K562 (cell line): ENCODE data around the gene NEU1. TPM values are rescaled to one million over a fixed set of nuclear protein-coding genes. Genes with fewer than 3 reads are reported as not detected.

ENCODE experiments used
- BHLHE40 ChIP-seq: IDR thresholded peaks from 2 replicates; pipeline ENCODE4 v1.6.1; 2011; ENCODE audit warnings: low read length, improper control_type of control experiment
- EP300 ChIP-seq: IDR thresholded peaks from 2 replicates; pipeline ENCODE4 v1.6.1; 2012; ENCODE audit warnings: low read length, improper control_type of control experiment
- ETS2 ChIP-seq: IDR thresholded peaks from 2 replicates; pipeline ENCODE4 v1.6.1; 2016; ENCODE audit warnings: borderline replicate concordance, missing genetic modification characterization, mild to moderate bottlenecking, moderate library complexity, missing compliant biosample characterization; ENCODE audit not compliant: poor library complexity, severe bottlenecking
- FOS ChIP-seq: IDR thresholded peaks from 3 replicates; pipeline ENCODE4 v1.6.1; 2011; ENCODE audit not compliant: insufficient read length; ENCODE audit errors: extremely low read depth
- FOXA1 ChIP-seq: fragments of 450-650 bp; IDR thresholded peaks from 2 replicates; pipeline ENCODE4 v1.6.1; 2016; ENCODE audit warnings: mild to moderate bottlenecking, borderline replicate concordance
- FUS ChIP-seq: fragments of 200-400 bp; formaldehyde crosslinking; optimal IDR thresholded peaks from 2 replicates; pipeline ENCODE3; 2017; ENCODE audit warnings: low read depth, low read length
- IFI16 ChIP-seq: fragments of 250-450 bp; sonication (Bioruptor Pico); IDR thresholded peaks from 2 replicates; pipeline ENCODE4 v2.1.2; 2022; ENCODE audit warnings: mild to moderate bottlenecking, inconsistent platforms
- ILK ChIP-seq: fragments of 450-650 bp; IDR thresholded peaks from 2 replicates; pipeline ENCODE4 v1.6.1; 2016; ENCODE audit warnings: missing genetic modification characterization, low read depth, mild to moderate bottlenecking, missing compliant biosample characterization, moderate library complexity, borderline replicate concordance
- MED1 ChIP-seq: sonication (generic); formaldehyde crosslinking; IDR thresholded peaks from 2 replicates; pipeline ENCODE4 v1.8.1; 2023; ENCODE audit warnings: missing genetic modification reagents, borderline replicate concordance
- MNT ChIP-seq, 2 experiments: fragments of 450-650 bp; conservative IDR thresholded peaks; 2 replicates each; pipeline ENCODE4 v1.6.1; 2017; ENCODE audit warnings: mild to moderate bottlenecking in 2 of 2, moderate library complexity in 2 of 2
- MTA1 ChIP-seq: fragments of 450-650 bp; IDR thresholded peaks from 2 replicates; pipeline ENCODE4 v1.6.1; 2017; ENCODE audit warnings: borderline replicate concordance
- NKRF ChIP-seq: fragments of 450-650 bp; IDR thresholded peaks from 2 replicates; pipeline ENCODE4 v1.6.1; 2016; ENCODE audit warnings: borderline replicate concordance
- PREB ChIP-seq: sonication (generic); formaldehyde crosslinking; IDR thresholded peaks from 2 replicates; pipeline ENCODE4 v1.8.1; 2023; ENCODE audit warnings: mild to moderate bottlenecking, missing genetic modification reagents
- PYGO2 ChIP-seq: fragments of 450-650 bp; IDR thresholded peaks from 2 replicates; pipeline ENCODE4 v1.6.1; 2016; ENCODE audit warnings: mild to moderate bottlenecking, missing genetic modification characterization, moderate library complexity, missing compliant biosample characterization
- RBFOX2 ChIP-seq: fragments of 200-400 bp; formaldehyde crosslinking; IDR thresholded peaks from 2 replicates; pipeline ENCODE4 v1.6.1; 2017; ENCODE audit warnings: low read depth, mild to moderate bottlenecking, low read length, moderate library complexity
- SIRT6 ChIP-seq: IDR thresholded peaks from one replicate; pipeline ENCODE4 v1.6.1; 2012; ENCODE audit warnings: low read depth, mild to moderate bottlenecking, control low read depth, inconsistent platforms, low read length, moderate library complexity
- SMAD2 ChIP-seq: fragments of 150-350 bp; IDR thresholded peaks from 2 replicates; pipeline ENCODE4 v1.6.1; 2014; ENCODE audit warnings: low read depth, mild to moderate bottlenecking, low read length
- SMAD4 ChIP-seq: fragments of 250-450 bp; sonication (Bioruptor Pico); conservative IDR thresholded peaks from 2 replicates; pipeline ENCODE4 v1.8.0; 2021; ENCODE audit warnings: inconsistent platforms, mild to moderate bottlenecking, moderate library complexity
- TRIM28 ChIP-seq: fragments of 450-650 bp; IDR thresholded peaks from 2 replicates; pipeline ENCODE4 v1.6.1; 2017
- USF2 ChIP-seq: sonication (generic); formaldehyde crosslinking; IDR thresholded peaks from 2 replicates; pipeline ENCODE4 v1.5.0; 2020; ENCODE audit warnings: missing genetic modification reagents
- ZBTB7A ChIP-seq: IDR thresholded peaks from 2 replicates; pipeline ENCODE4 v1.6.1; 2011; ENCODE audit warnings: low read depth, mild to moderate bottlenecking, low read length, moderate library complexity, borderline replicate concordance; ENCODE audit not compliant: control insufficient read depth
- ZNF197 ChIP-seq: fragments of 200-800 bp; sonication (Bioruptor generic); IDR thresholded peaks from 2 replicates; pipeline ENCODE4 v1.6.1; 2016; ENCODE audit warnings: low read depth, missing genetic modification characterization, missing compliant biosample characterization
- ZNF274 ChIP-seq: IDR thresholded peaks from 2 replicates; pipeline ENCODE4 v1.6.1; 2011; ENCODE audit warnings: low read depth, mild to moderate bottlenecking, low read length, moderate library complexity, borderline replicate concordance
- ZNF589 ChIP-seq: fragments of 200-800 bp; sonication (Bioruptor generic); IDR thresholded peaks from 2 replicates; pipeline ENCODE4 v1.6.1; 2016; ENCODE audit warnings: low read depth, missing genetic modification characterization, missing compliant biosample characterization
- ZNF695 ChIP-seq: fragments of 450-650 bp; formaldehyde crosslinking; IDR thresholded peaks from 2 replicates; pipeline ENCODE4 v1.4.0; 2020; ENCODE audit warnings: mild to moderate bottlenecking, moderate library complexity
- ZNF75A ChIP-seq: fragments of 450-650 bp; formaldehyde crosslinking; IDR thresholded peaks from 2 replicates; pipeline ENCODE4 v1.4.0; 2020; ENCODE audit warnings: mild to moderate bottlenecking
- polyA plus RNA-seq, 8 experiments: library from polyadenylated mRNA; depleted of rRNA in 4 of 8; stranded (reverse) in 5 of 8; unstranded in 3 of 8; fragments of >200 nt; fragmentation: Nextera tagmentation in 2 of 8; fragmentation: Illumina TruSeq in 1 of 8; extraction: Ambion mirVana in 2 of 8; extraction: Trizol in 1 of 8; gene quantifications; 2 replicates each; pipeline versions ENCODE4 v1.2.1 to v1.2.3, GENCODE V29; 2011 to 2014; ENCODE audit warnings: inconsistent platforms in 1 of 8, missing spikeins in 1 of 8
- total RNA-seq, 7 experiments: library from RNA; depleted of rRNA in 6 of 7; stranded (reverse); fragments of >200 nt in 6 of 7; fragmentation: Illumina TruSeq in 2 of 7; extraction: Trizol in 2 of 7; gene quantifications; 2 replicates each; pipeline versions ENCODE4 v1.2.1 to v1.2.3, GENCODE V29; 2011 to 2021; ENCODE audit warnings: low replicate concordance in 1 of 7

The NEU1 gene
- total and polyA plus RNA-seq, 9 of the 15 experiments (the other 6 are each of a cell fraction or from before 2014, with no cell fraction given): 14.8 to 67.8 (median 51.0) TPM

GRCh38 chr6:31814677-31815024 is 48.0 kb downstream of the NEU1 start (continued):
- TF ChIP-seq PREB: no peak
- no peak for TF ChIP-seq BHLHE40
- TF ChIP-seq SIRT6: no peak
- no peak for TF ChIP-seq ZNF274
- no peak for TF ChIP-seq FOXA1
- TF ChIP-seq ETS2 (tag): no peak
- TF ChIP-seq ZNF695: no peak
- TF ChIP-seq IFI16 (CRISPR knock-in tag): no peak
- no peak for TF ChIP-seq ILK
- TF ChIP-seq USF2 (CRISPR knock-in tag): no peak
- peak; percentile 78; the same call in 1 of the 2 replicates for TF ChIP-seq NKRF
- peak; percentile 37; the same call in 1 of the 2 replicates for TF ChIP-seq MTA1
- TF ChIP-seq EP300: peak; percentile 57; the same call in 1 of the 2 replicates
- TF ChIP-seq ZNF589 (CRISPR knock-in tag): no peak
- TF ChIP-seq PYGO2 (tag): no peak
- 0 out of 2 replicates have a peak, but pooled peaks have one; percentile 35 for TF ChIP-seq ZNF75A (CRISPR knock-in tag)
- TF ChIP-seq SMAD2: no peak
- TF ChIP-seq ZBTB7A: no peak; the same call in 1 of the 2 replicates
- TF ChIP-seq SMAD4: no peak
- TF ChIP-seq ZNF197 (CRISPR knock-in tag): no peak
- no peak for TF ChIP-seq FUS
- peak; percentile 19 for TF ChIP-seq FOS
- no peak for TF ChIP-seq MED1 (CRISPR knock-in tag)
- no peak for TF ChIP-seq MNT (conservative IDR thresholded peaks at IDR 0.05)
- no peak for TF ChIP-seq RBFOX2
- 0 out of 2 replicates have a peak, but pooled peaks have one; percentile 32 for TF ChIP-seq TRIM28
